Sigmoid colon (tissue), 7 donors: ENCODE measurements around the gene ALS2CL. TPM values are rescaled to one million over a fixed set of nuclear protein-coding genes. Genes with fewer than 3 reads are reported as not detected.
A peak's percentile ranks its signal among the peaks of the same experiment; 100 is the strongest.

Source experiments
- DNase-seq: peaks from one replicate; pipeline ENCODE4 v3.0.0-alpha.2; 2019
- H3K27ac ChIP-seq, 4 donors: fragments of 200-600 bp; sonication (generic); one replicate each; pipeline ENCODE4 v1.5.1; 2016 to 2019; ENCODE audit warnings: mild to moderate bottlenecking in 1 of 4
- H3K27me3 ChIP-seq, 3 donors: fragments of 200-600 bp; sonication (generic); one replicate each; pipeline ENCODE4 v1.5.1; 2019; ENCODE audit warnings: mild to moderate bottlenecking in 1 of 3
- H3K36me3 ChIP-seq, 4 donors: fragments of 200-600 bp; sonication (generic); one replicate each; pipeline ENCODE4 v1.5.1; 2016 to 2019
- H3K4me1 ChIP-seq, 4 donors: fragments of 200-600 bp; sonication (generic); one replicate each; pipeline ENCODE4 v1.5.1; 2017 to 2019
- H3K4me3 ChIP-seq, 4 donors: fragments of 200-600 bp; sonication (generic); one replicate each; pipeline ENCODE4 v1.5.1; 2017 to 2019; ENCODE audit warnings: mild to moderate bottlenecking in 2 of 4, moderate library complexity in 1 of 4
- H3K9me3 ChIP-seq, 4 donors: fragments of 200-600 bp in 3 of 4; sonication (generic) in 3 of 4; one replicate each; pipeline versions ENCODE4 v1.5.1 to v1.6.1; 2013 to 2019
- CTCF ChIP-seq, 4 experiments: fragments of 450-650 bp in 3 of 4; fragments of 200-600 bp in 1 of 4; IDR thresholded peaks; one replicate each; pipeline ENCODE4 v1.5.1; 2016 to 2019; ENCODE audit warnings: antibody characterized with exemption in 4 of 4, mild to moderate bottlenecking in 3 of 4, moderate library complexity in 2 of 4
- EP300 ChIP-seq, 4 donors: sonication (generic); formaldehyde crosslinking; IDR thresholded peaks; one replicate each; pipeline ENCODE4 v1.6.1; 2017; ENCODE audit warnings: antibody characterized with exemption in 4 of 4
- POLR2A ChIP-seq, 2 donors: fragments of 450-650 bp; IDR thresholded peaks; one replicate each; pipeline ENCODE4 v1.6.1; 2016; ENCODE audit warnings: antibody characterized with exemption in 2 of 2, mild to moderate bottlenecking in 2 of 2, moderate library complexity in 2 of 2
- POLR2AphosphoS5 ChIP-seq, 4 donors: sonication (generic); formaldehyde crosslinking; IDR thresholded peaks; one replicate each; pipeline ENCODE4 v1.6.1; 2017; ENCODE audit warnings: antibody characterized with exemption in 4 of 4
- WGBS, 2 donors: extraction: QIAGEN DNeasy Blood & Tissue Kit; methylation state at CpG; one replicate each; pipeline ENCODE4 v1.1.7; 2013; 5-methylcytosine and 5-hydroxymethylcytosine counted together
- intact Hi-C: fragments of 100-400 bp; cut with DNase I; formaldehyde crosslinking; loops from one replicate; pipeline ENCODE4 v1.15.1; 2023
- polyA plus RNA-seq, 3 donors: library from polyadenylated mRNA; stranded (reverse); fragments of 200-250 nt; gene quantifications; one replicate each; pipeline ENCODE4 v1.2.3, GENCODE V29; 2013
- total RNA-seq, 4 donors: library from RNA; depleted of rRNA; stranded (reverse); fragments of >200 nt; gene quantifications; one replicate each; pipeline ENCODE4 v1.1.0, GENCODE V29; 2016
- donor health status: healthy with polysubstance abuse.
- donor health status: Bipolar disorder and iron deficiency.
- donor health status: healthy.

Gene ALS2CL
- total and polyA plus RNA-seq, 7 donors: 3.9 to 35.0 (median 5.4) TPM

GRCh38 chr3:46693892-46694226, 380 bp upstream of the ALS2CL start:
- 20 to 23% methylated on average over 30 of the region's 30 CpGs for WGBS, 2 donors
- DNase-seq: no peak

GRCh38 chr3:46692566-46692990, 901 bp downstream of the ALS2CL start:
- TF ChIP-seq CTCF (IDR thresholded peaks at IDR 0.05) (no peak), POLR2A (IDR thresholded peaks at IDR 0.05) (peak in 1 of 2 donors; percentile 32)
- DNase-seq: no peak
- Histone ChIP-seq H3K9me3 (no peaks in the 10 kb centered on the region), H3K36me3 (no peaks in the 10 kb centered on the region), H3K27ac (peak overlapping the region; percentile 57 to 79 (median 65)), H3K4me1 (peaks cover 0 to 51% (median 48%) of the 10 kb centered on the region in 4 donors), H3K4me3 (peak overlapping the region in 3 of 4 donors; percentile 60 to 71 (median 66)), H3K27me3 (no peaks in the 10 kb centered on the region)
- 13 to 48% methylated on average over 11 of the region's 11 CpGs for WGBS, 2 donors
- intact Hi-C loops: no loop called here

More at GRCh38 chr3:46693892-46694226, 380 bp upstream of the ALS2CL start:
- peaks cover 0 to 51% (median 48%) of the 10 kb centered on the region in 4 donors for H3K4me1 ChIP-seq
- TF ChIP-seq EP300 (IDR thresholded peaks at IDR 0.05): no peak
- TF ChIP-seq CTCF (IDR thresholded peaks at IDR 0.05): no peak
- TF ChIP-seq POLR2A (IDR thresholded peaks at IDR 0.05): no peak
- no peak for TF ChIP-seq POLR2AphosphoS5 (IDR thresholded peaks at IDR 0.05)
- H3K4me3 ChIP-seq: peak overlapping the region; percentile 41 to 71 (median 63)
- no peaks in the 10 kb centered on the region for H3K36me3 ChIP-seq
- H3K9me3 ChIP-seq: no peaks in the 10 kb centered on the region
- intact Hi-C loops: no loop called here
- no peaks in the 10 kb centered on the region for H3K27me3 ChIP-seq
- peak overlapping the region; percentile 57 to 79 (median 65) for H3K27ac ChIP-seq

DNA sequence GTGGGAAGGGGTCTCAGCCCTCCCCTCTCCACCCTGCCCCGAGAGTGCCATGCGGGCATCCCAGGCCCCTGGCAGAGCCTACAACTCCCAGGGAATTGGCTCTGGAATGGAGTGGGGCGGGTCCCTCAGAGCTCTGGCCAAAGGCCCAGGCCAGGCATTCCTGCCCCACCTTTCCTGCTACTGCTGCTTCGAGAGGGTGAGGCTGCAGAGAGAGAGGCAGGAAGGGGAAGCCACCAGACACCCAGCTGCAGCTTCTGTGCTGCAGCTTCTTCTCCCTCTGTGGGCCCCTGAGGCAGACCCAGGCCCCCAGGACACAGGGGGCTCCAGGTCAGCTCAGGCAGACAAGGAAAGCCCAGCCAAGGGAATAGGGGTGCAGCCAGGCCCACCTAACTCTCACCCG, 2.7 kb downstream of the ALS2CL start:
- Histone ChIP-seq H3K27ac (no peak overlapping the region), H3K27me3 (no peaks in the 10 kb centered on the region), H3K9me3 (no peaks in the 10 kb centered on the region), H3K4me3 (no peak overlapping the region), H3K4me1 (peaks cover 0 to 37% (median 33%) of the 10 kb centered on the region in 4 donors), H3K36me3 (no peaks in the 10 kb centered on the region)
- TF ChIP-seq POLR2AphosphoS5 (IDR thresholded peaks at IDR 0.05): no peak
- TF ChIP-seq CTCF (IDR thresholded peaks at IDR 0.05): no peak
- TF ChIP-seq EP300 (IDR thresholded peaks at IDR 0.05): no peak
- no peak for TF ChIP-seq POLR2A (IDR thresholded peaks at IDR 0.05)
- no peak for DNase-seq
- 22 to 52% methylated on average over 5 of the region's 5 CpGs for WGBS, 2 donors
- intact Hi-C loops: no loop called here

DNA sequence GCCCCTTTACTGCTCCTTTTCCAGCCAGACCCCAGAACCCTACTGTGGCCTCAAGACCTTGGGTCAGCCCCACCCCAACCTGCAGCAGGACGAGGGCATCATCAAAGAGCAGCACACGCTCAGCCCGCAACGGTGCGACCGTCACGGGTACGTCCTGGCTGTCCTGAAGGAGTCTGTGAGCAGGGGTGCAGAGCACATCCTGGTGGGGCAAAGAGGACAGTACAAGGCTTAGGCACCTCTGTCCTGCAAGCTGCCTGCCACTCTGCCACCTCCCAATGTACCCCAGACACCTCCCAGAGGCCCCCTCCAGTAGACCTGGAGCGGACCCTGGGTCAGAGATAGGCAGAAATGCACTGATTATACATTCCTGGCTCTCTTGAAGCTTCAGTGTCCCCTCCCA, 8.0 kb downstream of the ALS2CL start:
- WGBS, 2 donors: 90 to 91% methylated on average over 9 of the region's 9 CpGs
- no peaks in the 10 kb centered on the region for H3K9me3 ChIP-seq
- no peaks in the 10 kb centered on the region for H3K36me3 ChIP-seq

More for the DNA sequence above, 8.0 kb downstream of the ALS2CL start:
- no peak overlapping the region for H3K4me3 ChIP-seq
- H3K27me3 ChIP-seq: no peaks in the 10 kb centered on the region
- no peak for DNase-seq
- H3K4me1 ChIP-seq: no peaks in the 10 kb centered on the region
- no peak overlapping the region for H3K27ac ChIP-seq
- no peak for TF ChIP-seq CTCF (IDR thresholded peaks at IDR 0.05)
- TF ChIP-seq POLR2A (IDR thresholded peaks at IDR 0.05): no peak
- TF ChIP-seq EP300 (IDR thresholded peaks at IDR 0.05): no peak
- no peak for TF ChIP-seq POLR2AphosphoS5 (IDR thresholded peaks at IDR 0.05)
- intact Hi-C loops: no loop called here
